ENCODE measurements around the gene ARMH3.
"Not testable (repeated sequence)": the region's sequence is repeated elsewhere in the genome, so short reads cannot be mapped to it uniquely, and the experiment has no call there.

ARMH3 gene

DNA sequence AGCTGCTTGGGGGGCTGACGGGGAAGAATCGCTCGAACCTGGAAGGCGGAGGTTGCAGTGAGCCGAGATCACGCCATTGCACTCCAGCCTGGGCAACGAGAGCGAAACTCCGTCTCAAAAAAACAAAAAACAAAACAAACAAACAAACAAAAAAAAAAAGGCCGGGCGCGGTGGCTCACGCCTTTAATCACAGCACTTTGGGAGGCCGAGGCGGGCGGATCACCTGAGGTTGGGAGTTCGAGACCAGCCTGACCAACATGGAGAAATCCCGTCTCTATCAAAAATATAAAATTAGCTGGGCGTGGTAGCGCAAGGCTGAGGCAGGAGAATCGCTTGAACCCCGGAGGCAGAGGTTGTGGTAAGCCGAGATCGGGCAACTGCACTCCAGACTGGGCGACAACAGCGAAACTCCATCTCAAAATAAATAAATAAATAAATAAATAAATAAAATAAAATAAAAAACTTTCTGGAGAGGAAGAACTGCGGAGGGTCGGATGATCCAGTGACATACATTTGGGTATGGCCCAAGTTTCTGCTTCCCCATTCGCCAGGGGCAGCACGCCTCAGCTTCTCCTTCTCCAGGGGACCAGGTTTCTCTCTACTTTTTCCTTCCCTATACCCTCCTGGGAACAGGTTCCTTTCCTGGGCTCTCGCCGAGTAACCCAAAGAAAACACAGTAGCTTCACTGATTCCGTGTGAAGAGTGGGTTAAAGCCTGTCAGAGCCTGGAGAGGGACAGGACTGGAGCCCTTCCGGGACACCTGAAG lies 909 bp downstream of the ARMH3 start:
- DNase-seq: peak in 8 of 56 donors; percentile 16 to 47 (median 38)

DNA sequence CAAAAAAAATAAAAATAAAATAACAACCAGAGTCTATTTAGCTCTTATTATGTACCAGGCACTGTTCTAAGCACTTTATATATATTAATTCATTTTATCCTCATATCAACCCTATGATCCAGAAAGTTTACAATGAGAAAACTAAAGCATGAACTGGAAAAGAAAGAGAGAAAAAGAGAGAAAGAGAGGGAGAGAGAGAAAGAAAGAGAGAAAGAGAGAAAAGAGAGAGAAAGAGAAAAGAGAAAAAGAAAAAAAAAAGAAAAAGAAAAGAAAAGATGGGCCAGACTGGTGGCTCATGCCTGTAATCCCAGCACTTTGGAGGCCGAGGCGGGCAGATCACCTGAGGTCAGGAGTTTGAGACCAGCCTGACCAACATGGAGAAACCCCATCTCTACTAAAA lies 9.9 kb downstream of the ARMH3 start:
- DNase-seq: no peak

DNA sequence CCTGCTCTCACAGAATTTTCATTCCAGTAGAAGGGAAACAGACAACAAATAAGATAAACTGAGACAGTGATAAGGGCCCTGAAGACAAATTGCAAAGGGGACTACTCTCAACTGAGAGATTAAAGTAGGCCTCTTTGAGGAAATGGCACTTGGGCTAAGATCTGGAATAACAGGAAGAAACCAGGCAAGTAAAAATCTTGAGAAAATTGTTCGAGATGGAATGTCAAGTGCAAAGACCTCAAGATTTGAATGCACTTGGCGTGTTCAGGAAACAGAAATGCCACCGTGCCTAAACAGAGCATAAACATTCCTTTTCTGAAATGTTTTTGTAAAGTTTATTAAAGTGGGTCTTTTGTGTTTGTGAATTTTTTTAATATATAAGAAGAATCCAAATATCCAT lies 10.7 kb downstream of the ARMH3 start:
- DNase-seq: no peak

DNA sequence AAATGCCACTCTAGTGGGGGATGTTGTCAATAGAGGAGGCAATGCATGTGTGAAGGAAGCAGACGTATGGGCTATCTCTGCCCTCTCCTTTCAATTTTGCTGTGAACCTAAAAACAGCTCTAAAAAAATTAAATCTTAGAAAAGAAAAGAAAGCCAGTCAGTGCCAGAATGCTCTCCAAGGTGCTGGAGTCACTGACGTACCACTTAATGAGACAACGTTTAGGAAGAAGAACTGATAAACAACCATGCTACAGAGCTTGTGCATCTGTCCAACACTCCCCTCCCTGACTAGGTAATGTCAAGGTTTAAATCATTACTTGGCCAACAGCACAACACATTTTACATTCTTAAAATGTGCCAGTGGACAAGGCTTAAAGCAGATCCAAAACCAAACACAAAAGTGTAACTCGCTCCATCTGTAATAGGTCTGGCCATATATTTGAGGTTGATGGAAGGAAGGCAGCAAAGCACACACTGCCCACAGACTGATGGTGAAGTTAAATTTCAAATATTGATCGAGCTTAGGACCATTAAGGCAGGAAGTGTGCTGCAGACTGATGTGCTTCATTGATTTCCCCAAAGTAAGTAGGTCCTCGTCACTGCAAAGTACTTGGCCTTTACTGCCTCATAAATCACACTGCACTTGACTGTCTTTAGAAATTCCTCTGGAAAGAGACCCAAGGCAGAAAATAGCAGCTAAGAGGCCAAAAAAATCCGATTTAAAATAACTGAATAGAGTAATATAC lies 15.5 kb downstream of the ARMH3 start:
- DNase-seq: no peak

DNA sequence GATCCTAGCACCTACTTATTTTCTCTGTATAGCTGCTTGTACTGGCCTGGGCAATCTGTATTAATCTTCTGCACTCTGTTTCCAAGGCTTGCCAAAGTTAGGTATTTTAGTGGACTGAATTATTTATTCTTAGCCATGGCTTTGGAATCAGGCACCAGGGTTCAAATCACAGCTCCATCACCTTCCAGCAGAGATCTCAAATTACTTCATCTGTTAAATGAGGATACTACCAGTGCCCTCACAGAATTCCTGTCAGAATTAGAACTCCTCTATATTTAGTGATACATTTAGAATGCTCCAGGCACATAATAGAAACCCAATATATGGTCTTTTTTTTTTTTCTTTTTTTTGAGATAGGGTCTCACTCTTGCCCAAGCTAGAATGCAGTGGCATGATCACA lies 17.6 kb downstream of the ARMH3 start:
- no peak for DNase-seq

DNA sequence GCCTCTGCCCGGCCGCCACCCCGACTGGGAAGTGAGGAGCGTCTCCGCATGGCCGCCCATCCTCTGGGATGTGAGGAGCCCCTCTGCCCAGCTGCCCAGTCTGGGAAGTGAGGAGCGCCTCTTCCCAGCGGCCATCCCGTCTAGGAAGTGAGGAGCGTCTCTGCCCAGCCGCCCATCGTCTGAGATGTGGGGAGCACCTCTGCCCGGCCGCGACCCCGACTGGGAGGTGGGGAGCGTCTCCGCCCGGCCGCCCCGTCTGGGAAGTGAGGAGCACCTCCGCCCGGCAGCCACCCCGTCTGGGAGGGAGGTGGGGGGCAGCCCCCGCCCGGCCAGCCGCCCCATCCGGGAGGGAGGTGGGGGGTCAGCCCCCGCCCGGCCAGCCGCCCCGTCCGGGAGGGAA lies 20.2 kb downstream of the ARMH3 start:
- DNase-seq: not testable (repeated sequence)

DNA sequence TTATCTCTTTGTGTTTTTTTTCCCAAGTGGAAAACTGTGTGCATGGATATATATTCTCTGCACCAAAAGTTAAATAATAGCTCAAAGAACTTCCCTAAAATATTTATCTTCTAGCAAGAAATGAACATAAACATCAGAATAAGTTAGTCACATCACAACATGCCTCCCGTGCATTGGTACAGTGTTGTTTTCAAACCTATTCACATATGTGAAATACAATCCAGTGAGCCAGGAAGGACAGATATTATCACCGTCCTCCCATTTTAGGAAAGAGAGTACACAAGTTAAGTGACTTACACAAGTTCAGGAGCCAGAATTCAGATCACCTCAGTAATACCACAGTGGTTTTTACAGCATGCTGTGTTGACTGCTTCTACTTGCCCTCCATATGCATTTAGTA lies 22.2 kb downstream of the ARMH3 start:
- DNase-seq: no peak

DNA sequence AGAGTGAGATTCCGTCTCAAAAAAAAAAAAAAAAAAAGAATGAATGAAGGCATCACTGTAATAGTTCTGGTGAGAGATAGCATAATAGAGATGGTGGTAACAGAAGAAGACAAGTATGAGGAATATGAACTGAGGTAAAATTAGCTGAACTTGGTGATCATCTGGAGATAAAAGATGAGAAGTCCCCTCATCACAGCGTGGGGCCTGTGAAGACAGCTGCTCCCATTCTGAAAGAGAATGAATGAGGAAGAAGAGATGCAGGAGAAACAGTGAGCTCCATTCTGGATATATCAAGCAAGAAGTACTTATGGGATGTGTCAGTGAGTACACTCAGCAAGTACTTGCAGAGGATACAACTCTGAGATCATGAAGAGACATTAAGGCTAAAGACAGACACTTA lies 28.7 kb downstream of the ARMH3 start:
- DNase-seq: no peak

DNA sequence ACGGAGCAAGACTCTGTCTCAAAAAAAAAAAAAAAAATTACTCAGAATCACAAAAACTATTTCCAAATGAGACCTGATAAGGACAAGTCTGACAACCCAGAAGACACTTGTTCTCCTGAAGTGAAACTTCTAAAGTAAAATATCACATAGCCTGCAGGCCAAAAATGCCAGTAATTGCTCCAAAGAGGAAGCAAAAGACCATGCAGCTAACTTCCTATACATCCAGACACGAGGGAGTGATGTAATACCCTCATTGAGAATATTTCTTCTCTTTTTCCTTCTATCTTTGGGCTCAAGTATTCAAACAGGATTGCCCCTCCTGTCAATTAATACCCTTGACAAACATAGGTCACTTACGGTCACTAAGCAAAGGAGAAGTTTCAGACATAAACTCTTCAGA lies 31.2 kb downstream of the ARMH3 start:
- no peak for DNase-seq

DNA sequence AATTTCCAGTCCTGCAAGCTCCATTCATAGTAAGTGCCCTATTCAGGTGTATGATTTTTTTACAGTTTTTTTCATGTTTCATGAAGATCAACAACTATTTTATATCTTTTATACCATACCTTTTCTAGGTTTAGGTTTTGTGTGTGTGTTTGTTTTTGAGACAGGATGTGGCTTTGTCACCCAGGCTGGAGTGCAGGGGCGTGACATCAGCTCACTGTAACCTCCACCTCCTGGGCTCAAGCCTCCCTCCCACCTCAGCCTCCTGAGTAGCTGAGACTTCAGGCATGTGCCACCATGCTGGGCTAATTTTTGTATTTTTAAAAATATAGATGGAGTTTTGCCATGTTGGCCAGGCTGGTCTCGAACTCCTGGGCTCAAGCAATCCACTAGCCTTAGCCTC lies 35.0 kb downstream of the ARMH3 start:
- no peak for DNase-seq

DNA sequence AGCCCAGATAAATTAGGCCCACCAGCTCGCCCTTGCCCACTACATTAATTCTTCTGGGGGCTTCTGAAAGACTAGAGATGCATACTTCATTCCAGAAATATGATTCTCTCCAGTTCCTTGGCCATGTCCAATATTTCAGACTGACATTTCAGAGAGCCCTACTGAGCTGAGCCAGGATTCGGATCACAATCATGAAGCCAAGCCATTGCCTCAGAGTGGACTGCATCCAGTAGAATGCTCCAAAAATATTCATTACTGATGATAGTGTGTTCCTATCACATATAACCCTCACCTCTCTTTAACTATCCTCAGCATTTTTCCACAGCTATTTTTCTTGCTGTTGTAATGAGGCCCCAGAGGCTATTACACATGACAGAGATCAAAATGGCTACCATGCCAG lies 38.7 kb downstream of the ARMH3 start:
- DNase-seq: no peak

DNA sequence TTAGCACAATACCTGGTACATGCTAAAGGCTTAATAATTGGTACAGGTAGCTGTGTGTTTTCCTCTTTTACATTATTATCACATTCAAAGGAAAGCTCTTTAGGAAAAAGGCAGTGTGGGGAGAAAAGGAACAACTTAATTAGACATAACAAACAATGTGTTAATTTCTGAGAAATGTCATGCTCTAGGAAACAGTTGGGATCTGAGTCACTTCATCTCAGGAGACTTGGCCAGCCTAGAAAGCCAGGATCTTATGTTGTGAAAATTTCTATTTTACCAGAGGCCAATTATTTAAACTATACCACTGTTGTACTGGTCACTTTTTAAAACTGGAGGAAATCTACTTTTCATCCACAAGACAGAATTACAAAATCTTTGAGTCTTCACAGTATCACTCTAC lies 39.6 kb downstream of the ARMH3 start:
- no peak for DNase-seq

DNA sequence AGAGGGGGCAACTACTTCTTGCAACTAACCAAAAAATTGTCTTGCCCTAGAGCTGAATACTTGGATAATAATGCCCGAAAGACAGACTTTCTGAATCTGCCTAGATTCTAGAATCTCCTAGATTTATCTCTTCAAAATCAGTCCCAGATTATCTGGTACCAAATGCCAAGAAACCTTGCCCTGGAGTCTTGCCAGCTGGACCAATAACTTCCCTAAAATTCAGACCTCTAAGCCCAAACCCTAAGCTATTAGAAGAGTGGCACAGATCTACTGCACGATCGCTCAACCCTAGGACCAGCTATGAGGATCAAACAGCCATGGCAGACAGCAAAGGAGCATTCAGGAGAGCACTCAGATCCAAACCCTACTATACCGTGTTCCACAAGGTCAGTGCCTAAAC lies 45.0 kb downstream of the ARMH3 start:
- DNase-seq: no peak

DNA sequence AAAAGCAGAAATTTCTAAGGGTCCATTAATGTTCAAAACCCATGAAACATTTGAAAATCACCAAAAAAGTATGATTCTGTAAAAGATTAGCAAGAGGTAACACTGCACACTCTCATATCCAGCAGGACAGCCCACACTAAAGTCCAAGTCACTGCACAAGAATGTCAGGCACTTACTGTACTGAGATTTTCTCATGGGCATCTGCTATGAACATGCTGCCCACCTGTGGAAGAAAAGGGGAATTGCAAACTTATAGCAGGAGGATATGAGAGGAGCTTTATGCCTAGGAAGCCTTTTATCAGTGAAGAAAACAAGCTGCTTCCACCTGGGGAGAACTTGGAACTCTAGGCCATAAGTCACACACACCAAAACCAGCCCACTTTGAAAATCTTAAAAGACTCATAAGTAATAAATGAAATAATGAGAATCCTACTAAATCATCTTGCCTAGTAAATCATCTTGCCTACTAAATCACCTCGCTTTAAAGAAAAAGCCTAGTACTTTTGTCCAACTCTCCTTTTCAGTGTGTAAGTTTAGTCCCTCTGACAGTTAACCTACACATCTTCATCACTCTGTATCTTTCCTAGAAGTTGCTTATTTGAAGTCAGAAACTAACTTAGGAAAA lies 46.1 kb downstream of the ARMH3 start:
- DNase-seq: peak in 35 of 56 donors; percentile 0 to 66 (median 16)

DNA sequence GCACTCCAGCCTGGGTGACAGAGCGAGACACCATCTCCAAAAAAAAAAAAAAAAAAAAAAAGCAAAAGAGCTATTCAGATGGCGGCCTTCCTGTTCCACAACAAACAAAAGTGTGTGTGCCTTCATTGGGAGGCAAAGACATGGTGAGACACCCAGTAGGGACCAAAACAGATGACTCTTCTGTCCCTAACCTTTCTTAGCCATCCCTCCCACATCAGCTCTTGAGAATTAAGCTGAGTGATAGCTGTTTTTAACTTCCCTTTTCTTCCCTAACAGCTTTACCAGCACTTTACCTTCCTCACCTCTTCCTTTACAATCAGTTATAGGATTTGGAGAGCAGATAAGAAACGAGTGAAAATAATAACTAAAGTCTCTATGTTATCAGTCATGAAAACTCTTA lies 48.2 kb downstream of the ARMH3 start:
- no peak for DNase-seq

DNA sequence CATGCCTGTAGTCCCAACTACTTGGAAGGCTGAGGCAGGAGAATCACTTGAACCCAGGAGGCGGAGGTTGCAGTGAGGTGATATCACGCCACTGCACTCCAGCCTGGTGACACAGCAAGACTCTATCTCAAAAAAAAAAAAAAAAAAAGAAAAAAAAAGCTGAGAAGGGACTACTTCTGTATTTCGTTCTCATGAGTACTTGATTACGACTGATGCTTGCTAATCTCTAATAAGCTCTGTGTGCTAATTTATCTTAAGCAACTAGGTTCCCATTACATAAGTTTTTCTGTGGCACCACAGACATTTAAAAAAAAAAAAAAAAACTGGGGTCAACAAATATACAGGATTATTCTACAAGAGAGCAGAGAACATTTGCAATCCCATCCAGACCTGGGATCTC lies 48.9 kb downstream of the ARMH3 start:
- not testable (repeated sequence) for DNase-seq

DNA sequence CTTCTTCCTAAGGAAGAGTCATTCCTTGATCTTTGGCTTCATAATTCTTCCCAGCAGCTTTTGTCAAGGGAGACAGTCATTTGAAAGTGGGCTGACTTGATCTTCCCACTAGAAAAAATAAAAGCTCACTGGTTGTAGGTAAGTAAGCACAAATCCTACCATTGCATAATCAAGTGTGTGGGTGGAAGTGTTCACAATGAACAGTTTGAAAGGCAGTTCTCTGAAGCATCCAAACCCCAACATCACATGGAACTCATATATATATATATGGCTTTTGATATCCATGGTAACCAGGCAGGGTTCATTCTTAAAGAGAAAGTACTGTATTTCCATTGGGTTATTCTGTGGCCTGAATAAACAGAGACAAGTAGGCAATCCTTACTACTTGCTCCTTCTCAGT lies 51.6 kb downstream of the ARMH3 start:
- peak in 4 of 56 donors; percentile 19 to 68 (median 38) for DNase-seq

DNA sequence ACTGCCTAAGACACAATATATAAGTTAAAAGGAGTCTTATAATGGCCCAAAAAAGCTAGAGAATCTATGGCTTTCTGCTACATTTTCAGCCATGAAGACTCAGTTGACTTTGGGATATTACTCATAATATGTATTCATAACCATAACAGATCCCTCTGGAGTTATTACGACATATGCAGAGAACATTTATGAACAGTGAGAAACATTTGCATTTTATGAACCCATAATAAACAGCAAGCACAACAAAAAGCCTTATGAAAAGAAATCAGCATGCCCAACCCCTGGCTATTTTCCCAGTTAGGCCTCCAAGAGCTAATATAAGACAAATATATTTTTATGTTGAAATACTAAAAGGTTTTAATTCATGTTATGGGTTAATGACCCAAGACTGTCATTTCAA lies 52.4 kb downstream of the ARMH3 start:
- no peak for DNase-seq

DNA sequence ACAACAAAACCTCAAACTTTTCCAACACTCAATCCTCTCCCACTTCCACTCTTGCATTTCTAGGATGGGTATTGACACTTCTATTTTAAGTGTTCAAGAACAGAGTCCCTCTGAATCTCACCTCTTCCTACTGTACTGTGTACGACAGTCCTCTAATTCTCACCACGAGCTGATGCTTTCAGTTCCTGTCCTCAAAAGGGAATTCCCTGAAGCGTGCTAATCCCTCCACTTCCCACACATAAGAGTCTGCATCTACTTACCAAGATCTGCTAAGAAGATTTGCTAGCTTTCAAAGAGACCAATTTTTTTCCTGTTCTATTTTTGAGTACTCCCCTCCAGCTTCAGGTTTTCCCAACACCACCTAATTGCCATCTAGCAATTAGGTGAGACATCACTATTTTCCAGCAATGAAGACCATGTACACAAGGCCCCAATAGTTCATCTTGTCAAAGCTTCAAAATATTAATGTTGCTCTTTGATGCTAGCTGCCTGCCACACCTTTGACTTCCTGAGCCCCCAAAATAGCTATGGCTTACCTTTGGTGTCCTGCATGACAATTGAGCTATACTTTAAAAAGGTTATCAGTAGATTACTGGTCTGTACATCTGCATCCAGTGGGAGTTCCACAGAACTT lies 54.4 kb downstream of the ARMH3 start:
- peak in 3 of 56 donors; percentile 12 to 21 (median 15) for DNase-seq

DNA sequence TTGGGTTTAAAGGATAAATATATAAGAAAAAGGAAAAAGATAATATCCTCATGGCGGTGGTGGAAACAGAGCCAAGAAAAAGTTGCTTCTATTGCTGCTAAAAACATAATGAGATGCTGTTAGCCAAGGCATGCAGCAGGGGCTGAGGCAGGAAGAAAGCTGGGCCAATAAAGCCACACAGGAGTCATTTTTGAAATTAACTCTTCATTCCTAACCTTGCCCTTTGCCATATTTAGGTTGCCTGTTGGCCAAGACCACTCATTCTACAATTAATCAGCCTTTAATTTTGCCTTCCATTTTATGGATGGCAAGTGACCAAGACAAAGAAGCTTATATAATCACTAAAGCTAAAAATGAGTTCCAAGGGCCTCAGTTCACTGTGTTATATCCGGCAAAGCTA lies 58.2 kb downstream of the ARMH3 start:
- no peak for DNase-seq

DNA sequence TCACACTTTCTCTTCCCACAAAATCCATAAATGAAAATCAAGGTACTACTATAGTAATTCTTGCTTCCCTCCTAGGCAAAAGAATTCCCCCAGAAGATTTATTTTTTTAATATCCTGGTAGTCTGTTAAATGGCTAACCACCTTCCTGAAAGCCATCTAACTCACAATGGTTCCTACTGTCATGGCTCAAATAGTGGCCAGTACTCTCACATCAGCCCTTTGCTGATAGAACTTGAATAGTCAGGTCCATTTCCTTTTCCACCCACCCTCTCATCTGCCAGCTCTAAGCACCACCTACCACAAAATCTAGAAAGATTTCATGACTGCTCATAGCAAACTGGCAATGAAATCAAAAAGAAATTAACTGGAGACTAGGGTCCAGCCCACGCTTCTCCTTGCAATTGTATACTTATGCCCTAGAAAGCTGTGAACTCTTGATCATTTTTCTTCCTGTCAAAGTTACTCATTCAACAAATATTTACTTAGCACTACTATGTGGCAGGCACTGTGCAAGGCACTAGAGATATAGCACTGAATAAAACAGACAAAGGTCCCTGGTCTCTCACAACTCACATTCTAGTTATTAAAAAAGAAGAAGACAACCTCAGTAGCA lies 60.4 kb downstream of the ARMH3 start:
- DNase-seq: no peak
